ENCODE data around the gene SLC4A3.

SLC4A3 gene

GRCh38 chr2:219591091-219591490 lies 36.3 kb upstream of the SLC4A3 start:
- H3K9me3 ChIP-seq (replicated peaks in 1 of 2; ENCODE audit: control insufficient read depth in 2 of 2, insufficient read depth in 1 of 2, low read depth in 1 of 2, low read length in 2 of 2): no peaks in the 10 kb centered on the region
- H3K18ac ChIP-seq (ENCODE audit: low read length): no peak overlapping the region
- no peak overlapping the region for H2AFZ ChIP-seq (ENCODE audit: low read length)
- H2BK5ac ChIP-seq (ENCODE audit: low read length): no peak overlapping the region
- no peak overlapping the region for H2BK15ac ChIP-seq (ENCODE audit: low read length)
- H3K36me3 ChIP-seq (replicated peaks in 1 of 2; ENCODE audit: control insufficient read depth in 2 of 2, insufficient read depth in 2 of 2, low read length in 2 of 2): no peaks in the 10 kb centered on the region
- H3K14ac ChIP-seq (ENCODE audit: low read length): no peak overlapping the region
- H3K79me1 ChIP-seq (ENCODE audit: low read depth, low read length): no peaks in the 10 kb centered on the region
- DNase-seq (ENCODE audit: low spot score): no peak
- no peak overlapping the region for H3K4me3 ChIP-seq (ENCODE audit: low read length in 2 of 2)
- no peak overlapping the region for H3K4me2 ChIP-seq (ENCODE audit: insufficient read depth, low read length, poor library complexity, severe bottlenecking)
- no peak overlapping the region for H4K8ac ChIP-seq (ENCODE audit: low read depth, low read length)
- no peak overlapping the region for H2BK120ac ChIP-seq (ENCODE audit: low read depth, low read length)
- no peak overlapping the region for H2AK5ac ChIP-seq (ENCODE audit: low read depth, low read length)
- no peak overlapping the region for H3K27ac ChIP-seq (replicated peaks; ENCODE audit: low read length)
- H3K4me1 ChIP-seq (ENCODE audit: control insufficient read depth in 2 of 2, insufficient read depth in 1 of 2, low read depth in 1 of 2, low read length in 2 of 2): peaks cover 2 to 6% of the 10 kb centered on the region in 2 donors
- no peak overlapping the region for H4K91ac ChIP-seq (ENCODE audit: low read depth, low read length, poor library complexity)
- H2BK12ac ChIP-seq (ENCODE audit: low read length): no peak overlapping the region
- H3K27me3 ChIP-seq (ENCODE audit: control insufficient read depth in 3 of 3, insufficient read depth in 3 of 3, low read depth in 1 of 3, low read length in 3 of 3): peaks cover 0 to 16% (median 0%) of the 10 kb centered on the region in 3 experiments
- no CpG with 5 or more reads among the region's 4 CpGs for WGBS, 2 donors (ENCODE audit: extremely low coverage in 2 of 2, insufficient read length in 2 of 2, insufficient replicate concordance in 1 of 2)
- no peak overlapping the region for H3K23ac ChIP-seq (ENCODE audit: low read depth, low read length, poor library complexity)
- no peak overlapping the region for H3K4ac ChIP-seq (ENCODE audit: low read length)
- H3K9ac ChIP-seq (ENCODE audit: low read depth, low read length, poor library complexity): no peak overlapping the region

GRCh38 chr2:219592736-219593135 lies 34.7 kb upstream of the SLC4A3 start:
- peaks cover 0 to 4% (median 0%) of the 10 kb centered on the region in 3 experiments for H3K27me3 ChIP-seq (ENCODE audit: control insufficient read depth in 3 of 3, insufficient read depth in 3 of 3, low read depth in 1 of 3, low read length in 3 of 3)
- no peak overlapping the region for H3K18ac ChIP-seq (ENCODE audit: low read length)
- no peak overlapping the region for H3K23ac ChIP-seq (ENCODE audit: low read depth, low read length, poor library complexity)
- H3K4me1 ChIP-seq (ENCODE audit: control insufficient read depth in 2 of 2, insufficient read depth in 1 of 2, low read depth in 1 of 2, low read length in 2 of 2): peaks cover 3 to 6% of the 10 kb centered on the region in 2 donors
- no peak overlapping the region for H3K9ac ChIP-seq (ENCODE audit: low read depth, low read length, poor library complexity)
- H2BK5ac ChIP-seq (ENCODE audit: low read length): no peak overlapping the region
- no peak overlapping the region for H3K4me2 ChIP-seq (ENCODE audit: insufficient read depth, low read length, poor library complexity, severe bottlenecking)
- H2BK15ac ChIP-seq (ENCODE audit: low read length): no peak overlapping the region
- no peak overlapping the region for H3K14ac ChIP-seq (ENCODE audit: low read length)
- H3K4ac ChIP-seq (ENCODE audit: low read length): no peak overlapping the region
- H4K91ac ChIP-seq (ENCODE audit: low read depth, low read length, poor library complexity): no peak overlapping the region
- H4K8ac ChIP-seq (ENCODE audit: low read depth, low read length): no peak overlapping the region
- H2AK5ac ChIP-seq (ENCODE audit: low read depth, low read length): no peak overlapping the region
- H3K36me3 ChIP-seq (replicated peaks in 1 of 2; ENCODE audit: control insufficient read depth in 2 of 2, insufficient read depth in 2 of 2, low read length in 2 of 2): no peaks in the 10 kb centered on the region
- H3K9me3 ChIP-seq (replicated peaks in 1 of 2; ENCODE audit: control insufficient read depth in 2 of 2, insufficient read depth in 1 of 2, low read depth in 1 of 2, low read length in 2 of 2): no peaks in the 10 kb centered on the region
- WGBS, 2 donors (ENCODE audit: extremely low coverage in 2 of 2, insufficient read length in 2 of 2, insufficient replicate concordance in 1 of 2): no CpG with 5 or more reads among the region's 6 CpGs
- H3K79me1 ChIP-seq (ENCODE audit: low read depth, low read length): no peaks in the 10 kb centered on the region
- no peak overlapping the region for H2BK12ac ChIP-seq (ENCODE audit: low read length)
- no peak overlapping the region for H2BK120ac ChIP-seq (ENCODE audit: low read depth, low read length)
- no peak overlapping the region for H3K4me3 ChIP-seq (ENCODE audit: low read length in 2 of 2)
- no peak overlapping the region for H3K27ac ChIP-seq (replicated peaks; ENCODE audit: low read length)
- DNase-seq (ENCODE audit: low spot score): no peak
- peak overlapping the region; percentile 70 for H2AFZ ChIP-seq (ENCODE audit: low read length)

GRCh38 chr2:219593154-219593553 lies 34.3 kb upstream of the SLC4A3 start:
- no peak overlapping the region for H2AK5ac ChIP-seq (ENCODE audit: low read depth, low read length)
- no peak overlapping the region for H3K14ac ChIP-seq (ENCODE audit: low read length)
- H2BK5ac ChIP-seq (ENCODE audit: low read length): no peak overlapping the region
- no peak overlapping the region for H3K4me3 ChIP-seq (ENCODE audit: low read length in 2 of 2)
- H3K4me1 ChIP-seq (ENCODE audit: control insufficient read depth in 2 of 2, insufficient read depth in 1 of 2, low read depth in 1 of 2, low read length in 2 of 2): peaks cover 3 to 6% of the 10 kb centered on the region in 2 donors
- no peak overlapping the region for H3K18ac ChIP-seq (ENCODE audit: low read length)
- no peaks in the 10 kb centered on the region for H3K36me3 ChIP-seq (replicated peaks in 1 of 2; ENCODE audit: control insufficient read depth in 2 of 2, insufficient read depth in 2 of 2, low read length in 2 of 2)
- H3K9me3 ChIP-seq (replicated peaks in 1 of 2; ENCODE audit: control insufficient read depth in 2 of 2, insufficient read depth in 1 of 2, low read depth in 1 of 2, low read length in 2 of 2): no peaks in the 10 kb centered on the region
- H3K4ac ChIP-seq (ENCODE audit: low read length): no peak overlapping the region
- no peak overlapping the region for H4K8ac ChIP-seq (ENCODE audit: low read depth, low read length)
- no peaks in the 10 kb centered on the region for H3K79me1 ChIP-seq (ENCODE audit: low read depth, low read length)
- H3K27me3 ChIP-seq (ENCODE audit: control insufficient read depth in 3 of 3, insufficient read depth in 3 of 3, low read depth in 1 of 3, low read length in 3 of 3): peaks cover 0 to 4% (median 0%) of the 10 kb centered on the region in 3 experiments
- H2BK120ac ChIP-seq (ENCODE audit: low read depth, low read length): no peak overlapping the region
- H2BK15ac ChIP-seq (ENCODE audit: low read length): no peak overlapping the region
- H3K4me2 ChIP-seq (ENCODE audit: insufficient read depth, low read length, poor library complexity, severe bottlenecking): no peak overlapping the region
- H3K27ac ChIP-seq (replicated peaks; ENCODE audit: low read length): no peak overlapping the region
- H3K9ac ChIP-seq (ENCODE audit: low read depth, low read length, poor library complexity): no peak overlapping the region
- no peak overlapping the region for H2BK12ac ChIP-seq (ENCODE audit: low read length)
- no peak for DNase-seq (ENCODE audit: low spot score)
- no peak overlapping the region for H4K91ac ChIP-seq (ENCODE audit: low read depth, low read length, poor library complexity)
- H3K23ac ChIP-seq (ENCODE audit: low read depth, low read length, poor library complexity): no peak overlapping the region
- peak overlapping the region; percentile 70 for H2AFZ ChIP-seq (ENCODE audit: low read length)
- WGBS, 2 donors (ENCODE audit: extremely low coverage in 2 of 2, insufficient read length in 2 of 2, insufficient replicate concordance in 1 of 2): no CpG with 5 or more reads among the region's 2 CpGs

GRCh38 chr2:219595256-219595655 lies 32.2 kb upstream of the SLC4A3 start:
- Histone ChIP-seq H2BK15ac (ENCODE audit: low read length) (no peak overlapping the region), H3K23ac (ENCODE audit: low read depth, low read length, poor library complexity) (no peak overlapping the region), H3K4me2 (ENCODE audit: insufficient read depth, low read length, poor library complexity, severe bottlenecking) (no peak overlapping the region), H3K4ac (ENCODE audit: low read length) (no peak overlapping the region), H3K4me3 (ENCODE audit: low read length in 2 of 2) (no peak overlapping the region), H4K8ac (ENCODE audit: low read depth, low read length) (no peak overlapping the region), H2BK12ac (ENCODE audit: low read length) (no peak overlapping the region), H3K18ac (ENCODE audit: low read length) (no peak overlapping the region), H3K79me1 (ENCODE audit: low read depth, low read length) (no peaks in the 10 kb centered on the region), H2BK120ac (ENCODE audit: low read depth, low read length) (no peak overlapping the region), H3K9ac (ENCODE audit: low read depth, low read length, poor library complexity) (no peak overlapping the region), H4K91ac (ENCODE audit: low read depth, low read length, poor library complexity) (no peak overlapping the region), H3K4me1 (ENCODE audit: control insufficient read depth in 2 of 2, insufficient read depth in 1 of 2, low read depth in 1 of 2, low read length in 2 of 2) (peaks cover 5 to 6% of the 10 kb centered on the region in 2 donors), H3K27me3 (ENCODE audit: control insufficient read depth in 3 of 3, insufficient read depth in 3 of 3, low read depth in 1 of 3, low read length in 3 of 3) (no peaks in the 10 kb centered on the region), H3K36me3 (replicated peaks in 1 of 2; ENCODE audit: control insufficient read depth in 2 of 2, insufficient read depth in 2 of 2, low read length in 2 of 2) (no peaks in the 10 kb centered on the region), H3K27ac (replicated peaks; ENCODE audit: low read length) (no peak overlapping the region), H2AK5ac (ENCODE audit: low read depth, low read length) (no peak overlapping the region), H3K14ac (ENCODE audit: low read length) (no peak overlapping the region), H3K9me3 (replicated peaks in 1 of 2; ENCODE audit: control insufficient read depth in 2 of 2, insufficient read depth in 1 of 2, low read depth in 1 of 2, low read length in 2 of 2) (no peaks in the 10 kb centered on the region), H2AFZ (ENCODE audit: low read length) (peak overlapping the region; percentile 78), H2BK5ac (ENCODE audit: low read length) (no peak overlapping the region)
- WGBS, 2 donors (ENCODE audit: extremely low coverage in 2 of 2, insufficient read length in 2 of 2, insufficient replicate concordance in 1 of 2): no CpG with 5 or more reads among the region's 3 CpGs
- DNase-seq (ENCODE audit: low spot score): no peak
